GM23338 (cell line): Measurements from ENCODE around the gene SNAPC4. TPM values are rescaled to one million over a fixed set of nuclear protein-coding genes. Genes with fewer than 3 reads are reported as not detected.

ENCODE experiments used
- CTCF ChIP-seq, 2 experiments: fragments of 200-600 bp in 1 of 2; sonication (generic) in 1 of 2; conservative IDR thresholded peaks; 2 replicates each; pipeline versions ENCODE4 v1.5.1 to v1.6.1; 2016 to 2017; ENCODE audit warnings: antibody characterized with exemption in 2 of 2, low read depth in 2 of 2, mild to moderate bottlenecking in 2 of 2, moderate library complexity in 1 of 2
- EZH2phosphoT487 ChIP-seq: fragments of 200-600 bp; sonication (generic); IDR thresholded peaks from one replicate; pipeline ENCODE4 v1.8.1; 2018; ENCODE audit warnings: antibody characterized with exemption; ENCODE audit not compliant: unreplicated experiment
- JUNB ChIP-seq: IDR thresholded peaks from one replicate; pipeline ENCODE4 v1.6.1; 2016; ENCODE audit warnings: antibody characterized with exemption; ENCODE audit not compliant: unreplicated experiment
- NANOG ChIP-seq: IDR thresholded peaks from 2 replicates; pipeline ENCODE4 v1.6.1; 2016; ENCODE audit warnings: antibody characterized with exemption, borderline replicate concordance
- ZNF331 ChIP-seq: fragments of 250-450 bp; sonication (Bioruptor Pico); IDR thresholded peaks from 2 replicates; pipeline ENCODE4 v1.5.0; 2020; ENCODE audit warnings: low read depth, mild to moderate bottlenecking, moderate library complexity
- polyA plus RNA-seq: library from polyadenylated mRNA; unstranded; fragments of >200 nt; fragmentation: Nextera tagmentation; extraction: Ambion mirVana; gene quantifications from 2 replicates; pipeline ENCODE4 v1.2.1, GENCODE V29; 2016
- total RNA-seq: library from RNA; depleted of rRNA; stranded (reverse); fragments of >200 nt; shearing (Covaris generic); gene quantifications from 2 replicates; pipeline ENCODE4 v1.2.3, GENCODE V29; 2014
- TF ChIP-seq, protein P1 (sequence below): fragments of 250-450 bp; sonication (Bioruptor Pico); IDR thresholded peaks from 2 replicates; pipeline ENCODE4 v1.5.0; 2020; ENCODE audit warnings: mild to moderate bottlenecking, moderate library complexity
- TF ChIP-seq, protein P2 (sequence below): IDR thresholded peaks from 2 replicates; pipeline ENCODE4 v1.6.1; 2016; ENCODE audit warnings: antibody characterized with exemption

The SNAPC4 gene
- total and polyA plus RNA-seq, 2 experiments from 2014 or later, result 8.8 to 22.7 TPM

- TF ChIP-seq, protein P1, sequence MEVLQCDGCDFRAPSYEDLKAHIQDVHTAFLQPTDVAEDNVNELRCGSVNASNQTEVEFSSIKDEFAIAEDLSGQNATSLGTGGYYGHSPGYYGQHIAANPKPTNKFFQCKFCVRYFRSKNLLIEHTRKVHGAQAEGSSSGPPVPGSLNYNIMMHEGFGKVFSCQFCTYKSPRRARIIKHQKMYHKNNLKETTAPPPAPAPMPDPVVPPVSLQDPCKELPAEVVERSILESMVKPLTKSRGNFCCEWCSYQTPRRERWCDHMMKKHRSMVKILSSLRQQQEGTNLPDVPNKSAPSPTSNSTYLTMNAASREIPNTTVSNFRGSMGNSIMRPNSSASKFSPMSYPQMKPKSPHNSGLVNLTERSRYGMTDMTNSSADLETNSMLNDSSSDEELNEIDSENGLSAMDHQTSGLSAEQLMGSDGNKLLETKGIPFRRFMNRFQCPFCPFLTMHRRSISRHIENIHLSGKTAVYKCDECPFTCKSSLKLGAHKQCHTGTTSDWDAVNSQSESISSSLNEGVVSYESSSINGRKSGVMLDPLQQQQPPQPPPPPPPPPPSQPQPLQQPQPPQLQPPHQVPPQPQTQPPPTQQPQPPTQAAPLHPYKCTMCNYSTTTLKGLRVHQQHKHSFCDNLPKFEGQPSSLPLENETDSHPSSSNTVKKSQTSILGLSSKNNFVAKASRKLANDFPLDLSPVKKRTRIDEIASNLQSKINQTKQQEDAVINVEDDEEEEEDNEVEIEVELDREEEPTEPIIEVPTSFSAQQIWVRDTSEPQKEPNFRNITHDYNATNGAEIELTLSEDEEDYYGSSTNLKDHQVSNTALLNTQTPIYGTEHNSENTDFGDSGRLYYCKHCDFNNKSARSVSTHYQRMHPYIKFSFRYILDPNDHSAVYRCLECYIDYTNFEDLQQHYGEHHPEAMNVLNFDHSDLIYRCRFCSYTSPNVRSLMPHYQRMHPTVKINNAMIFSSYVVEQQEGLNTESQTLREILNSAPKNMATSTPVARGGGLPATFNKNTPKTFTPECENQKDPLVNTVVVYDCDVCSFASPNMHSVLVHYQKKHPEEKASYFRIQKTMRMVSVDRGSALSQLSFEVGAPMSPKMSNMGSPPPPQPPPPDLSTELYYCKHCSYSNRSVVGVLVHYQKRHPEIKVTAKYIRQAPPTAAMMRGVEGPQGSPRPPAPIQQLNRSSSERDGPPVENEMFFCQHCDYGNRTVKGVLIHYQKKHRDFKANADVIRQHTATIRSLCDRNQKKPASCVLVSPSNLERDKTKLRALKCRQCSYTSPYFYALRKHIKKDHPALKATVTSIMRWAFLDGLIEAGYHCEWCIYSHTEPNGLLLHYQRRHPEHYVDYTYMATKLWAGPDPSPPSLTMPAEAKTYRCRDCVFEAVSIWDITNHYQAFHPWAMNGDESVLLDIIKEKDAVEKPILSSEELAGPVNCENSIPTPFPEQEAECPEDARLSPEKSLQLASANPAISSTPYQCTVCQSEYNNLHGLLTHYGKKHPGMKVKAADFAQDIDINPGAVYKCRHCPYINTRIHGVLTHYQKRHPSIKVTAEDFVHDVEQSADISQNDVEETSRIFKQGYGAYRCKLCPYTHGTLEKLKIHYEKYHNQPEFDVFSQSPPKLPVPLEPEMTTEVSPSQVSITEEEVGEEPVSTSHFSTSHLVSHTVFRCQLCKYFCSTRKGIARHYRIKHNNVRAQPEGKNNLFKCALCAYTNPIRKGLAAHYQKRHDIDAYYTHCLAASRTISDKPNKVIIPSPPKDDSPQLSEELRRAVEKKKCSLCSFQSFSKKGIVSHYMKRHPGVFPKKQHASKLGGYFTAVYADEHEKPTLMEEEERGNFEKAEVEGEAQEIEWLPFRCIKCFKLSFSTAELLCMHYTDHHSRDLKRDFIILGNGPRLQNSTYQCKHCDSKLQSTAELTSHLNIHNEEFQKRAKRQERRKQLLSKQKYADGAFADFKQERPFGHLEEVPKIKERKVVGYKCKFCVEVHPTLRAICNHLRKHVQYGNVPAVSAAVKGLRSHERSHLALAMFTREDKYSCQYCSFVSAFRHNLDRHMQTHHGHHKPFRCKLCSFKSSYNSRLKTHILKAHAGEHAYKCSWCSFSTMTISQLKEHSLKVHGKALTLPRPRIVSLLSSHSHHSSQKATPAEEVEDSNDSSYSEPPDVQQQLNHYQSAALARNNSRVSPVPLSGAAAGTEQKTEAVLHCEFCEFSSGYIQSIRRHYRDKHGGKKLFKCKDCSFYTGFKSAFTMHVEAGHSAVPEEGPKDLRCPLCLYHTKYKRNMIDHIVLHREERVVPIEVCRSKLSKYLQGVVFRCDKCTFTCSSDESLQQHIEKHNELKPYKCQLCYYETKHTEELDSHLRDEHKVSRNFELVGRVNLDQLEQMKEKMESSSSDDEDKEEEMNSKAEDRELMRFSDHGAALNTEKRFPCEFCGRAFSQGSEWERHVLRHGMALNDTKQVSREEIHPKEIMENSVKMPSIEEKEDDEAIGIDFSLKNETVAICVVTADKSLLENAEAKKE (CRISPR knock-in tag), result no peak
- TF ChIP-seq NANOG, result no peak
- TF ChIP-seq EZH2phosphoT487, result no peak
- TF ChIP-seq CTCF (conservative IDR thresholded peaks at IDR 0.05; ENCODE audit: low read depth in 2 of 2), result no peak
- TF ChIP-seq, protein P2, sequence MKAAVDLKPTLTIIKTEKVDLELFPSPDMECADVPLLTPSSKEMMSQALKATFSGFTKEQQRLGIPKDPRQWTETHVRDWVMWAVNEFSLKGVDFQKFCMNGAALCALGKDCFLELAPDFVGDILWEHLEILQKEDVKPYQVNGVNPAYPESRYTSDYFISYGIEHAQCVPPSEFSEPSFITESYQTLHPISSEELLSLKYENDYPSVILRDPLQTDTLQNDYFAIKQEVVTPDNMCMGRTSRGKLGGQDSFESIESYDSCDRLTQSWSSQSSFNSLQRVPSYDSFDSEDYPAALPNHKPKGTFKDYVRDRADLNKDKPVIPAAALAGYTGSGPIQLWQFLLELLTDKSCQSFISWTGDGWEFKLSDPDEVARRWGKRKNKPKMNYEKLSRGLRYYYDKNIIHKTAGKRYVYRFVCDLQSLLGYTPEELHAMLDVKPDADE, result no peak
- no peak for TF ChIP-seq ZNF331 (CRISPR knock-in tag)
- TF ChIP-seq JUNB, result no peak
Measured at GRCh38 chr9:136430588-136431234, 30.7 kb upstream of the SNAPC4 start (continued).
